HG03469 (cell line): Measurements from ENCODE around the gene TMEM41B.
"Not testable (repeated sequence)": the region's sequence is repeated elsewhere in the genome, so short reads cannot be mapped to it uniquely, and the experiment has no call there.

ENCODE experiments used
- ATAC-seq: cut with Tn5 transposase; IDR thresholded peaks from one replicate; pipeline ENCODE4 v1.9.1; 2021; ENCODE audit warnings: mild to moderate bottlenecking, moderate library complexity, moderate number of reproducible peaks; ENCODE audit not compliant: unreplicated experiment

TMEM41B gene

GRCh38 chr11:9314291-9315077, at the start of gene TMEM41B:
TSS of gene TMEM41B (minus strand) at chr11:9314593. CDS start at chr11:9314441, 152 bp downstream.
- ATAC-seq, result peak; percentile 85

DNA sequence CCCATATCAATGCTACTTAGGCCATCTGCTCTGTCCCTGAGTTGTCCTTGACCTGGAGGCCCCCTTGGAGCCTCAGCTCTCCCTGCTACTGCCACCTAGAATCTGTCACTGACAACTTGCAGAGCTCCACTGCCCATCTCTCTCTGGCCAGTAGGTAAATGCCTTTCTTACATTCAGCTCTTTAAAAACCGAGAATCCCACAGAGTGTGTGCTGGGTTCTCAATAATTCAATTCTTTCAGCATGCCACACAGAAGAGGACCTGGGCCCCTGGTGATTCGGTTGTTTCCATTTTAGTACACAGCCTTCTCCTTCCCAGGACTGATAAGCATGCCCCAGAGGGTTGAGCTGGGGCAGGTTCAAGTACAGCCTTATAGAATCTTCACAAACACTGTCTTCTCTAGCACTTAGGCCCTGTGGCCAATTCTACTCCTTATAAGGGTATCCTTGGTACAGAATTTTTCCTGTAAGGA, 48.0 kb upstream of the TMEM41B start:
- ATAC-seq, result no peak

DNA sequence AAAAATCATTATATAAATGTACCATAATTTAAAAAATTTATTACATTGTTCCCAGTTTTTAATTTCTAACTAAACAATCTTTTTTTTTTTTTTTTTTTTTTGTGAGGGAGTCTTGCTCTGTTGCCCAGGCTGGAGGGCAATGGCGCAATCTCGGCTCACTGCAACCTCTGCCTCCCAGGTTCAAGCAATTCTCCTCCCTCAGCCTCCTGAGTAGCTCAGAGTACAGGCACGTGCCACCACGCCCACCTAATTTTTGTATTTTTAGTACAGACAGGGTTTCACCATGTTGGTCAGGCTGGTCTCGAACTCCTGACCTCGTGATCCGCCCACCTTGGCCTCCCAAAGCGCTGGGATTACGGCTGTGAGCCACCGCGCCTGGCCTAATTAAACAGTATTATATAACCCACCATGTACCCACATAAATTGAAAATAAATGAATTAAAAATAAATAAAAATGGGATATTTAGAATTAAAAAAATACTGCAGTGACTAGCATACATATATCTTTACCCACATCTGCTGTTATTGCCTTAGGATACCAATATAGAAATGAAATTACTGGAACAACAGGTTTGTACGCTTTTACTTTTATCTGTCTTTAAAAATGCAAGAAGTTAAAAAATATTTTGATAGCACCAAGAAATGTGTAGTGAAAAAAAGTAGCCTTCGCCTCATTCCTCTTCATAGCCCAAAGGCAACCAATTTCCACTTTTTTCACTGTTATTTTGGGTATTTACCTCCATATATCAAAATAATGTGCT, 46.6 kb upstream of the TMEM41B start:
- ATAC-seq, result not testable (repeated sequence)

DNA sequence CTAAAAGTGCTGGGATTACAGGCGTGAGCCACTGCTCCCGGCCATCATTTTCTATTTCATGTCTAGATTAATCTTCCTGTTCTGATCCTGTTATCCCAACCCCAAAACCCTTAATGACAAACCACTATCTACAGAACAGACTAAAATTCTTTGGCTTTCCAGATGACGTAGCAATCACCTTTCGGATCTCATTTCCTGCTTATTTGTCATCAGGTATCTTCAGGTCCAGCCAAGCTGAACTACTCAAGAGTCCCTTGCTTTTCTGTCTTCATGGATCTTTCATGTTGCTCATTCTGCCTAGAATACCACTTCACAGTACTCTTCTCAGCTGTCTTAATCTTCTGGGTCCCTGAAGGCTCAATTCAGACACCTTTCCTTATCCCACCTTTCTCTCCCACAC, 42.6 kb upstream of the TMEM41B start:
- no peak for ATAC-seq

GRCh38 chr11:9351321-9351881, 37.0 kb upstream of the TMEM41B start:
- ATAC-seq, result no peak

DNA sequence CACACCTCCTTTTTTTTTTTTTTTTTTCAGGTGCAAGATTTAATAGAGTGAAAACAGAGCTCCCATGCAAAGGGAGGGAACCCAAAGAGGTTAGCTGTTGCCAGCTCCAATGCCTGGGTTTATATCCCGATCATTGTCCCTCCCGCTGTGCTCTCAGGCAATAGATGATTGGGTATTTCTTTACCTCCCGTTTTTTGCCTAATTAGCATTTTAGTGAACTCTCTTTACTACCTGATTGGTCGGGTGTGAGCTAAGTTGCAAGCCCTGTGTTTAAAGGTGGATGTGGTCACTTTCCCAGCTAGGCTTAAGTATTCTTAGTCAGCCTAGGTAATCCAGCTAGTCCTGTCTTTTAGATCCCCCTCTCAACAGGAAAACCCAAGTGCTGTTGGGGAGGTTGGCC, 33.4 kb upstream of the TMEM41B start:
- not testable (repeated sequence) for ATAC-seq

DNA sequence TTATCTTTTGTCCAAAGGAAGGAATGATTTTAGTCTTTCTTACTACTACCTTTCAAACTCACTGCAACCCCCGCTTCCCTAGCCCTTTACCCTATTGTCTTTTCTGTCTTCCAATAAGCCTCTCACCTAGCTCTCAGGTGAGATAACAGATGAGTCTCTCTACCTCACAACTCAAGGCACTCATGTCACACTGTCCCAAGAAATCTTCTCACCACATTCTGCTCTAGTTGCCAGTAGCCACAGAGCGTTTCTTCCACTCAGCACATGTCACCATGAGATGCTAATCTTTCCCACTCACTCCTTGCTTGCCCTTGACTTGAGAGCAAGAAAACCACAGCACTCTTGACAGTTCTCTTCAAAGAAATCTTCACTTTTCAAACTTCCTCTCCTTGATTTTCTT, 32.7 kb upstream of the TMEM41B start:
- ATAC-seq, result no peak

GRCh38 chr11:9344061-9344680, 29.8 kb upstream of the TMEM41B start:
- no peak for ATAC-seq

DNA sequence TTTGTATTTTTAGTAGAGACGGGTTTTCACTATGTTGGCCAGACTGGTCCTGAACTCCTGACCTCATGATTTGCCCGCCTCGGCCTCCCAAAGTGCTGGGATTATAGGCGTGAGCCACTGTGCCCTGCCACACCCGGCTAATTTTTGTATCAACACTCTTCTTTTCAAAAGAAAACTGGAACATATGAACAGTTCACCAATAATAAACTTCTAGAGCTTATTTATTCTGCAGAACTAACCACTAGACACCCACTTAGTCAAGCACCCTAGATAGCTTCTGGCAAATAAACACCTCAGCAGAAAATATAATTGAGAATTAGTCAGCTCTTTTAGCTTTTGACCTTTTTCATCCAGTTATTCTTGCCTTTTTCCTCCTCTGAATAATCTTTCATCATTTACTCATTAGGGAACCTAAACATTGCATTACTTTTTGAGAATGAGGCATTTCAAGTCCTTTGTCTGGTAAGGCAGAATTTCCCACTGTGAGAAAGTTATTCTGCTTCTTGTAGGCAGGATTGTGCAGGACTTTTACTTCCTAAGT, 27.3 kb upstream of the TMEM41B start:
- no peak for ATAC-seq

DNA sequence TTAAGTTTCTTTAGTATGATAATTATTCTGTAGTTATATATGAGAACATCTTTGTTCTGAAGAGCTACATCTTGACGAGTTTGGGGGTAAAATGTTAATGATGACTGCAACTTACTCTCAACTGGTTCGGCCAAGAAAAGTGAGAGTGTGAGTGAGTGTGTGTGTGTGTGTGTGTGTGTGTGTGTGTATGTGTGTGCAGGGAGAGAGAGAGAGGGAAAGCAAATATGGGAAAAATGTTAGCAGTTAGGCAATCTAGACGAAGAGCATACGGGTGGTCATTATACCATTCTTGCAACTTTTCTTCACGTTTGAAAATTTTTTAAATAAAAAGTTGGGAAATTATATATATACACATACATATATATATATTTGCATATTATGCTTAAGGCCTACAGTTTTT, 18.3 kb upstream of the TMEM41B start:
- ATAC-seq, result no peak

DNA sequence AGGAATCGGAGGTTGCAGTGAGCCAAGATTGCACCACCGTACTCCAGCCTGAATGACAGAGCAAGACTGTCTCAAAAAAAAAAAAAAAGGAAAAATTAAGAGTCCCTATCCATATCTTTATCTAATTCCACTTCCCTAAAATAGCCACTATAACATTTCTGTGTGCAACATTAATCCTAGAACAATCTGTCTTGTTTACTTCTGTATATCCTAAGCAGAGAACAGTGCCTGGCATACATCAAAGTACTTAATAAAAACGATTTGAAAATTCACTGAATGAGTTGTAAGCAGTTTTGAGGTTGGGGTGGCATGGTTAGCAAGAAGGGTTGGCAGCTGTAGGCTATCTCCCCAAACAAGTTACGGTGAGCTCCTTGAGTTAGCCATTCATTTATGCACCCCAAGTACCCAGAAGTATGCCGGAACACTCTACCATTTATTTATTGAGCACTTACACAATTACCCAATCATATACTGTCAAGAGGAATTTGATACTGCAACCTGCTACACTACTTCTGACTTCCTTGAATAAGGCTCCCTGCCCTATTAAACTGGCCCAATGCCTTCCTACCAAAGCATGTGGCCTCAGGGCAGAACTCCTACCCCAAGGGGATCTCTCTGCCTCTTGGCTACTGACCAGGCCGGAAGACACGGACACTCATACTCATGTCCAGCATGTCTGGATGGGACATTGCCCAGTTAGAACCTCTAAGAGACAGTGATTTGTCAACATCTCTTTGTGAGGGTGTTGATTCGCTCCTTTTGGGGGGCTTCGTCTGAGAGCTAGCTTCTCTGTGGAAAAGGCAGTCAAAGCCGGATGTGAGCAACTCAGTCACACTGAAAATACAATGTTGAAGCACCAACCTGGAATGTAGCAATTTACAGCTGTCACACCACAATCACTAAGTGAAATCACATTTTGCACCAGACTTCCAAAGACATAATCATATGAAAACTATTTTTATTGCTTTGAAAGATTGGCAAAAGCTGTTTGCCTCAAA, 16.3 kb upstream of the TMEM41B start:
- ATAC-seq, result no peak

DNA sequence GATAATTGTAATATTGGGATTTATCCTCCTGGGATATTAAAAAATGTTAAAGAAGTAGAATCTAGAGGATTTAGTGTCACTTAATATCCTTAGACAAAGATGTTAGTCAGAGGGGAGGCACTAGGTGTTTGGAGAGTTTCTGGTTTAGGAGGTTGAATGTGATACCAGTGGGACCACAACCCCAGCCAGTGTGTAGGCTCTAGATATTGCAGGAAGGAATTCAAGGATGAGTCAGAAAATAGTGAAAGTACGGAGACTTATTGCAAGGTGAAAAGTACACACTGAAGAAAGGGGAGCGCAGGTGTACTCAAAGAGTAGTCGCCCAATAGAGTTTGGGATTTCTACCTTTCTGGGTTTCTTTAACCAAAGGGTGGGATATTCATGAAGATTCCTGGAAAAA, 5.7 kb upstream of the TMEM41B start:
- ATAC-seq, result no peak

DNA sequence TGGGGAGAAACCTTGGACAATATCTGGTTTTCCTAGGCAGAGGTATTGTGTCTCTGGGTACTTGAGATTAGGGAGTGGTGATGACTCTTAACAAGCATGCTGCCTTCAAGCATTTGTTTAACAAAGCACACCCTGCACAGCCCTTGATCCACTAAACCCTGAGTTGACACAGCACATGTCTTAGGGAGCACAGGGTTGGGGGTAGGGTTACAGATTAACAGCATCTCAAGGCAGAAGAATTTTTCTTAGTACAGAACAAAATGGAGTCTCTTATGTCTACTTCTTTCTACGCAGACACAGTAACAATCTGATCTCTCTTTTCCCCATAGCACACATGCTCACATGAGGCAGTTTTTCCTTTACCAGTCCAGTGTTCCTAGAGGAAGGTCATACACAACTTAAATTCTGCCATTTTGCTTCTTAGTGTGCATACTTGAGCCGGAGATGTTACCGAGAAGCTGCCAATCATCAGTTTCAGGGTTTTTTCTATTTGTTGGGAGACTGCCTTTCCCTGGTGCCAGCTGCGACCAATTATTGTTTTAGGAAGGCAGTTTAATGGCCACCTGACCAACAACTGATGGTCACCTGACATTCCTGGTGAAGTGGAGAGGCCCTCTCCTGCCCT, 5.1 kb upstream of the TMEM41B start:
- not testable (repeated sequence) for ATAC-seq

GRCh38 chr11:9318442-9319376, 4.3 kb upstream of the TMEM41B start:
- ATAC-seq, result not testable (repeated sequence)

DNA sequence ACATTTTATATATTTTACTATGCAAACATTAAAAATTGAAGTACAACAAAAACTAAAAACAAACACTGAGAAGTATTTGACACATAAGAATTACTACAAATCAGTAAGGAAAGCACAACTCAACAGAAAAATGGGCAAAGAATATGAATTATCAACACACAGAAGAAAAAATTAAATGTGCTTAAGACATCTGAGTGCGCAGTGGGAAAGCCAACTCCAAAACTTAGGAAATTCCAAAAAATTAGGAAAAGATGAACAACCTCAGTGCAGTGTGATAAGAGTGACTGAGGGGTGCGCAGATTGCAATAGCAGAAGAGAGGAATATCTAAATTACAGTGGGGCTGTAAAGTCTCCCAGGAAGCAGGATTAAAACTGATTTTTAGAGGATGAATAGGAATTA, 1.9 kb upstream of the TMEM41B start:
- no peak for ATAC-seq

GRCh38 chr11:9315078-9315688, 790 bp upstream of the TMEM41B start:
- no peak for ATAC-seq

DNA sequence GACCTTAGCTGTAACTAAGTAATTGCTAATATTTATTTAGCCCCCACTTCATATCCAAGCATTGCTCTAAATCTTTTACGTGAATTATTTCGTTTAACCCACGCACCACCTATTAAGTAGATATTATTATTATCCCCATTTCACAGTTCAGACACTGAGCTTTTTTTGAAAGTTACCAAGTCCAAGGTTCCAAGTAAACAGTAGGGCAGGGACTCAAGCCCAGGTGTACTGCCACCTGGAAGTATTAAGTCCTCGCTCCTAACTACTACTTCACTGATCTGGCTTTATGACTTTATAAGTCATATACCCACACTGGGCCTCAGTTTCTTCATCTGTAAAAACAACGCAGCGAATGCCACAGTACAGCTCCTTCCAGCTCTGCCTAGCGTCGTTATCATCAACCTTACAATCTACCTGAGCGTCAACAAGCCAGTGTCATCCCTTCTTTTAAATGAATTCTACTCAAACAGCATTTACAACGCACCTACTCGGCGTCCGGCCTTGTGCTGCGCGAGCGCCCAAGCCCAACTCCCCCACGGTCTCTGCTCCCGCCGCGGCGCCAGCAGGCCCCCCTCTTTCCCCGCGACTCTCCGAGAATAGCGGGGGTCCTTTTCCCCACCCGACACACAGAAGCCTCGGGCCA, 624 bp downstream of the TMEM41B start:
- ATAC-seq, result no peak
